HG03575 (cell line): ENCODE results near the gene ERCC5.

Experiments
- ATAC-seq: cut with Tn5 transposase; IDR thresholded peaks from one replicate; pipeline ENCODE4 v1.9.1; 2021; ENCODE audit not compliant: unreplicated experiment, insufficient number of reproducible peaks, low FRiP score; ENCODE audit errors: extremely low read depth

The ERCC5 gene

GRCh38 chr13:102877303-102877702, 31.5 kb downstream of the ERCC5 start:
- no peak for ATAC-seq

- no peak for ATAC-seq
These were observed 32.6 kb downstream of the ERCC5 start for GRCh38 chr13:102878481-102878880.

- no peak for ATAC-seq
These were observed 34.1 kb downstream of the ERCC5 start for GRCh38 chr13:102879793-102880499.

GRCh38 chr13:102881819-102882686, 36.2 kb downstream of the ERCC5 start:
- no peak for ATAC-seq

- ATAC-seq = no peak
These were observed 46.7 kb downstream of the ERCC5 start for GRCh38 chr13:102892503-102892902.

GRCh38 chr13:102897371-102898138, 51.7 kb downstream of the ERCC5 start:
- no peak for ATAC-seq

GRCh38 chr13:102900193-102900608, 54.4 kb downstream of the ERCC5 start:
- no peak for ATAC-seq

GRCh38 chr13:102901056-102901455, 55.2 kb downstream of the ERCC5 start:
- no peak for ATAC-seq

GRCh38 chr13:102901615-102902305, 55.9 kb downstream of the ERCC5 start:
- ATAC-seq = no peak

GRCh38 chr13:102902789-102903347, 57.0 kb downstream of the ERCC5 start:
- ATAC-seq = no peak

GRCh38 chr13:102903659-102904407, 58.0 kb downstream of the ERCC5 start:
- ATAC-seq = no peak

- no peak for ATAC-seq
These were observed 58.6 kb downstream of the ERCC5 start for GRCh38 chr13:102904408-102904862.

GRCh38 chr13:102905905-102906771, 60.3 kb downstream of the ERCC5 start:
- ATAC-seq = no peak

GRCh38 chr13:102907016-102907756, 61.4 kb downstream of the ERCC5 start:
- ATAC-seq = peak; percentile 58

- ATAC-seq = no peak
These were observed 62.2 kb downstream of the ERCC5 start for GRCh38 chr13:102907886-102908515.

GRCh38 chr13:102909971-102910370, 64.1 kb downstream of the ERCC5 start:
- ATAC-seq = no peak
